CD4-positive, CD25-positive, alpha-beta regulatory T cell (primary cell): ENCODE data around the gene ARHGAP6. TPM values are rescaled to one million over a fixed set of nuclear protein-coding genes. Genes with fewer than 3 reads are reported as not detected.

Experiments used
- ATAC-seq, 2 donors: fragments of 150-1000 bp; cut with Tn5 transposase; one replicate each; pipeline ENCODE4 v1.10.0; 2021; ENCODE audit warnings: low read depth in 2 of 2, moderate number of reproducible peaks in 2 of 2, moderate library complexity in 1 of 2
- DNase-seq, 3 donors: peaks; one replicate each; pipeline versions ENCODE4 v3.0.0 to v3.0.0-alpha.2; 2012 to 2022; ENCODE audit warnings: mixed read lengths in 1 of 3
- H3K27ac ChIP-seq: one replicate; pipeline ENCODE4 v1.7.0; 2013; ENCODE audit warnings: mild to moderate bottlenecking, low read length; ENCODE audit not compliant: insufficient read depth, poor library complexity, severe bottlenecking
- H3K27me3 ChIP-seq: one replicate; pipeline ENCODE4 v1.7.0; 2013; ENCODE audit warnings: low read length; ENCODE audit not compliant: control insufficient read depth, insufficient read depth
- H3K36me3 ChIP-seq: one replicate; pipeline ENCODE4 v1.7.0; 2013; ENCODE audit warnings: mild to moderate bottlenecking, low read length, moderate library complexity; ENCODE audit not compliant: control insufficient read depth, insufficient read depth
- H3K4me1 ChIP-seq: 2 replicates; pipeline ENCODE4 v1.7.0; 2013; ENCODE audit warnings: mild to moderate bottlenecking, low read length; ENCODE audit not compliant: insufficient read depth, control insufficient read depth, poor library complexity, severe bottlenecking
- H3K4me3 ChIP-seq: one replicate; pipeline ENCODE4 v1.7.0; 2013; ENCODE audit warnings: low read depth, mild to moderate bottlenecking, low read length, moderate library complexity
- H3K9me3 ChIP-seq, 2 experiments: 1 replicate in 1 of 2; 2 replicates in 1 of 2; pipeline ENCODE4 v1.7.0; 2013; ENCODE audit warnings: low read length in 2 of 2, mild to moderate bottlenecking in 1 of 2, moderate library complexity in 1 of 2; ENCODE audit not compliant: control insufficient read depth in 2 of 2
- H3K27ac Mint-ChIP-seq, 3 donors: one replicate each; pipeline ENCODE4 v1.8.0; 2020 to 2022; ENCODE audit warnings: mild to moderate bottlenecking in 3 of 3, mixed read lengths in 3 of 3, moderate library complexity in 2 of 3
- H3K27me3 Mint-ChIP-seq: one replicate; pipeline ENCODE4 v1.8.0; 2022; ENCODE audit warnings: mild to moderate bottlenecking, mixed read lengths
- H3K36me3 Mint-ChIP-seq: one replicate; pipeline ENCODE4 v1.8.0; 2020; ENCODE audit warnings: mixed read lengths
- H3K4me1 Mint-ChIP-seq, 4 donors: one replicate each; pipeline ENCODE4 v1.8.0; 2020 to 2022; ENCODE audit warnings: mixed read lengths in 4 of 4, mild to moderate bottlenecking in 1 of 4
- H3K4me3 Mint-ChIP-seq, 4 donors: one replicate each; pipeline ENCODE4 v1.8.0; 2020 to 2022; ENCODE audit warnings: mild to moderate bottlenecking in 4 of 4, mixed read lengths in 4 of 4, moderate library complexity in 3 of 4
- H3K9me3 Mint-ChIP-seq, 7 donors: one replicate each; pipeline ENCODE4 v1.8.0; 2020 to 2022; ENCODE audit warnings: mixed read lengths in 7 of 7, mild to moderate bottlenecking in 3 of 7, moderate library complexity in 2 of 7
- polyA plus RNA-seq, 4 donors: library from polyadenylated mRNA; unstranded; fragments of 300-500 nt; fragmentation: Illumina TruSeq; gene quantifications; one replicate each; pipeline ENCODE4 v1.2.3, GENCODE V29; 2021
- total RNA-seq: library from RNA; stranded (reverse); gene quantifications from one replicate; pipeline ENCODE4 v1.2.3, GENCODE V29; 2022

The ARHGAP6 gene
- total and polyA plus RNA-seq, 5 donors from 2014 or later, result 1.8 TPM; not detected in 4

- Histone ChIP-seq H3K9me3 (no peaks in the 10 kb centered on the region), H3K4me3 (no peak overlapping the region), H3K4me1 (no peaks in the 10 kb centered on the region), H3K27ac (no peak overlapping the region), H3K36me3 (no peaks in the 10 kb centered on the region), H3K27me3 (no peaks in the 10 kb centered on the region)
- no peak overlapping the region for H3K27ac Mint-ChIP-seq
- H3K27me3 Mint-ChIP-seq, result no peaks in the 10 kb centered on the region
- no peak overlapping the region for H3K4me3 Mint-ChIP-seq
- peaks cover 0 to 7% (median 0%) of the 10 kb centered on the region in 7 donors for H3K9me3 Mint-ChIP-seq
- no peak for DNase-seq
- no peaks in the 10 kb centered on the region for H3K36me3 Mint-ChIP-seq
- no peaks in the 10 kb centered on the region for H3K4me1 Mint-ChIP-seq
- no peak for ATAC-seq
Observed at GRCh38 chrX:11319806-11320520, 345.8 kb downstream of the ARHGAP6 start.

- Mint-ChIP-seq H3K9me3 (peaks cover 0 to 5% (median 0%) of the 10 kb centered on the region in 7 donors), H3K4me1 (no peaks in the 10 kb centered on the region), H3K27ac (no peak overlapping the region), H3K36me3 (no peaks in the 10 kb centered on the region), H3K27me3 (no peaks in the 10 kb centered on the region), H3K4me3 (no peak overlapping the region)
- Histone ChIP-seq H3K4me3 (no peak overlapping the region), H3K27ac (no peak overlapping the region), H3K4me1 (no peaks in the 10 kb centered on the region), H3K9me3 (no peaks in the 10 kb centered on the region), H3K36me3 (no peaks in the 10 kb centered on the region), H3K27me3 (no peaks in the 10 kb centered on the region)
- DNase-seq (no peak), ATAC-seq (no peak)
Observed at GRCh38 chrX:11311706-11312105, 354.0 kb downstream of the ARHGAP6 start.

- Histone ChIP-seq H3K27me3 (no peaks in the 10 kb centered on the region), H3K4me3 (no peak overlapping the region), H3K4me1 (no peaks in the 10 kb centered on the region), H3K9me3 (no peaks in the 10 kb centered on the region), H3K27ac (no peak overlapping the region), H3K36me3 (no peaks in the 10 kb centered on the region)
- no peaks in the 10 kb centered on the region for H3K4me1 Mint-ChIP-seq
- ATAC-seq (no peak), DNase-seq (no peak)
- no peak overlapping the region for H3K27ac Mint-ChIP-seq
- H3K27me3 Mint-ChIP-seq, result no peaks in the 10 kb centered on the region
- peaks cover 0 to 4% (median 0%) of the 10 kb centered on the region in 7 donors for H3K9me3 Mint-ChIP-seq
- H3K36me3 Mint-ChIP-seq, result no peaks in the 10 kb centered on the region
- H3K4me3 Mint-ChIP-seq, result no peak overlapping the region
Observed at GRCh38 chrX:11309220-11309619, 356.5 kb downstream of the ARHGAP6 start.

GRCh38 chrX:11305641-11306040, 360.1 kb downstream of the ARHGAP6 start:
- Histone ChIP-seq H3K4me1 (no peaks in the 10 kb centered on the region), H3K36me3 (no peaks in the 10 kb centered on the region), H3K4me3 (no peak overlapping the region), H3K9me3 (no peaks in the 10 kb centered on the region), H3K27ac (no peak overlapping the region), H3K27me3 (no peaks in the 10 kb centered on the region)
- Mint-ChIP-seq H3K27ac (no peak overlapping the region), H3K4me3 (no peak overlapping the region), H3K4me1 (no peaks in the 10 kb centered on the region), H3K9me3 (no peaks in the 10 kb centered on the region), H3K27me3 (no peaks in the 10 kb centered on the region), H3K36me3 (no peaks in the 10 kb centered on the region)
- ATAC-seq (no peak), DNase-seq (no peak)

GRCh38 chrX:11304829-11305228, 360.9 kb downstream of the ARHGAP6 start:
- DNase-seq, result no peak
- H3K4me1 Mint-ChIP-seq, result no peaks in the 10 kb centered on the region
- no peak overlapping the region for H3K27ac Mint-ChIP-seq
- Histone ChIP-seq H3K36me3 (no peaks in the 10 kb centered on the region), H3K4me3 (no peak overlapping the region), H3K9me3 (no peaks in the 10 kb centered on the region), H3K27me3 (no peaks in the 10 kb centered on the region), H3K27ac (no peak overlapping the region), H3K4me1 (no peaks in the 10 kb centered on the region)
- ATAC-seq, result no peak
- H3K36me3 Mint-ChIP-seq, result no peaks in the 10 kb centered on the region
- H3K27me3 Mint-ChIP-seq, result no peaks in the 10 kb centered on the region
- H3K9me3 Mint-ChIP-seq, result no peaks in the 10 kb centered on the region
- H3K4me3 Mint-ChIP-seq, result no peak overlapping the region

GRCh38 chrX:11298600-11298999, 367.1 kb downstream of the ARHGAP6 start:
- Mint-ChIP-seq H3K9me3 (peaks cover 0 to 1% (median 0%) of the 10 kb centered on the region in 7 donors), H3K4me3 (no peak overlapping the region), H3K27me3 (peaks cover 4% of the 10 kb centered on the region), H3K4me1 (no peaks in the 10 kb centered on the region), H3K27ac (no peak overlapping the region), H3K36me3 (no peaks in the 10 kb centered on the region)
- Histone ChIP-seq H3K4me1 (no peaks in the 10 kb centered on the region), H3K4me3 (no peak overlapping the region), H3K9me3 (no peaks in the 10 kb centered on the region), H3K36me3 (no peaks in the 10 kb centered on the region), H3K27me3 (no peaks in the 10 kb centered on the region), H3K27ac (no peak overlapping the region)
- no peak for ATAC-seq
- no peak for DNase-seq

- ATAC-seq (no peak), DNase-seq (no peak)
- Histone ChIP-seq H3K27ac (no peak overlapping the region), H3K9me3 (no peaks in the 10 kb centered on the region), H3K4me1 (no peaks in the 10 kb centered on the region), H3K4me3 (no peak overlapping the region), H3K36me3 (no peaks in the 10 kb centered on the region), H3K27me3 (no peaks in the 10 kb centered on the region)
- peaks cover 0 to 1% (median 0%) of the 10 kb centered on the region in 7 donors for H3K9me3 Mint-ChIP-seq
- H3K4me1 Mint-ChIP-seq, result no peaks in the 10 kb centered on the region
- no peaks in the 10 kb centered on the region for H3K36me3 Mint-ChIP-seq
- H3K27ac Mint-ChIP-seq, result no peak overlapping the region
- peaks cover 4% of the 10 kb centered on the region for H3K27me3 Mint-ChIP-seq
- no peak overlapping the region for H3K4me3 Mint-ChIP-seq
Observed at GRCh38 chrX:11296051-11296450, 369.7 kb downstream of the ARHGAP6 start.

- H3K27ac Mint-ChIP-seq, result no peak within 1 kb of the TSS
- peaks cover 0 to 1% (median 0%) of the 10 kb centered on the region in 7 donors for H3K9me3 Mint-ChIP-seq
- no peaks in the 10 kb centered on the region for H3K4me1 Mint-ChIP-seq
- Histone ChIP-seq H3K27ac (no peak within 1 kb of the TSS), H3K4me3 (no peak within 1 kb of the TSS), H3K27me3 (no peaks in the 10 kb centered on the region), H3K4me1 (no peaks in the 10 kb centered on the region), H3K9me3 (no peaks in the 10 kb centered on the region), H3K36me3 (no peaks in the 10 kb centered on the region)
- ATAC-seq (no peak), DNase-seq (no peak)
- H3K4me3 Mint-ChIP-seq, result no peak within 1 kb of the TSS
- H3K36me3 Mint-ChIP-seq, result no peaks in the 10 kb centered on the region
- H3K27me3 Mint-ChIP-seq, result peaks cover 4% of the 10 kb centered on the region
Observed at GRCh38 chrX:11293113-11293512, 372.6 kb downstream of the ARHGAP6 start, which contains the start of gene AMELX. AMELX (plus strand) TSS chrX:11293413; CDS start chrX:11294789, 1,376 bp downstream.
